GM12801 (cell line): ENCODE results near the gene NUCB1.

Experiments used
- CTCF ChIP-seq: IDR thresholded peaks from one replicate; pipeline ENCODE4 v1.5.1; 2011; ENCODE audit warnings: control low read depth; ENCODE audit not compliant: insufficient read length; ENCODE audit errors: extremely low read depth

Gene NUCB1

DNA sequence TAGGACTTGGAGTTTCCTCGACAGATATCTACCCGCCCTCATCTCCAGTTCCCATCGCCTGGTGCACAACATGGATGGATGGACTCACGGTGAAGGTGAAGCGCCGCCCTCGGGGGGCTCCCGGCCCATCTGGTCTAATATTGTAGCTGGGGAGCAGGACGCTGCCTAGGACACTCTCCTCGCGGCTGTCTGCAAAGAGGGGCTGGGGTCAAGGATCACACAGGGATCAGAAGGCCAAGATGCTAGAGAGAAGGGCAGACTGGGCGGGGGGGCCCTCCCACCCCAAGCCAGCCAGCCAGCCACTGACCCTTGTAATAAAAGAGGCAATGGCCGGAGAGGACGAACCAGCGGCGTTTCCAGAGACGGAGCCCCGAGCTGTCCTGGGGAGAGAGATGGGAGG lies 38.8 kb upstream of the NUCB1 start:
- TF ChIP-seq CTCF = no peak

DNA sequence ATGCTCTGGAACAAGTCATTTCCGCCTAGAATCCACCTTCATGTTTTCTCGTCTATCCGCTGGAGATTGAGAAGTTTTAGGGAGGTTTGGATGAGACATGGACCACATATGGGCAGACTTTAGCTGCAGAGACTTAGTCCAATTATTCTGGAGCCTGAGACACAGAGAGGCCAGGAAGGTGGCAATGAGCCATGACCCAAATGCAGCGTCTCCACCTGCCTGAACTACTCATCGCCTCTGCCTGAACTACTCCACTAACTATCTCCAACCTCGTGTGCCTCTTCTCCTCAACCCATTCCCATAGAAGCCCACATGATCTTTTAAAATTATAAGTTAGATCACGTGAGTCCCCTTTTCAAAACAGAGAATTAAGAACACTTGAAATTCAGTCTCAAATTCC lies 37.3 kb upstream of the NUCB1 start:
- TF ChIP-seq CTCF = no peak

DNA sequence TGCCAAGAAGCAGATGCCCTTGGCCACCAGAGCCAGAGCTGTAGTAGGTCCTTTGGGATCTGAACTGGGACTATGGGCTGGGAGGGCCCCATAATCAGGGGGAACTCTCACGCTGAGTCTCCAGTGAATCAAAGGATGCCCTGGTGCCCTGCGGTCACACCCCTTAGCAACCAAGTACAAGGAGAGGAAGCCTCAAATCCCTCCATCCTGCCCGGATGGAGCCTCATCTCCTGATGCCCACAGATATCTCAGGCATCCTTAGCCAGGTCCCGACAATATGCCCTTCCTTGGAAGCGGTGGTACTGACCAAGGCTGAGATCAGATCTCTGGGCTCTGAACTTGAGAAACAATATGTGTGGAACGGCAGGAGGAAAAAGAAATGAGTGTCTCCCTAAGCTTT lies 33.4 kb upstream of the NUCB1 start:
- no peak for TF ChIP-seq CTCF

DNA sequence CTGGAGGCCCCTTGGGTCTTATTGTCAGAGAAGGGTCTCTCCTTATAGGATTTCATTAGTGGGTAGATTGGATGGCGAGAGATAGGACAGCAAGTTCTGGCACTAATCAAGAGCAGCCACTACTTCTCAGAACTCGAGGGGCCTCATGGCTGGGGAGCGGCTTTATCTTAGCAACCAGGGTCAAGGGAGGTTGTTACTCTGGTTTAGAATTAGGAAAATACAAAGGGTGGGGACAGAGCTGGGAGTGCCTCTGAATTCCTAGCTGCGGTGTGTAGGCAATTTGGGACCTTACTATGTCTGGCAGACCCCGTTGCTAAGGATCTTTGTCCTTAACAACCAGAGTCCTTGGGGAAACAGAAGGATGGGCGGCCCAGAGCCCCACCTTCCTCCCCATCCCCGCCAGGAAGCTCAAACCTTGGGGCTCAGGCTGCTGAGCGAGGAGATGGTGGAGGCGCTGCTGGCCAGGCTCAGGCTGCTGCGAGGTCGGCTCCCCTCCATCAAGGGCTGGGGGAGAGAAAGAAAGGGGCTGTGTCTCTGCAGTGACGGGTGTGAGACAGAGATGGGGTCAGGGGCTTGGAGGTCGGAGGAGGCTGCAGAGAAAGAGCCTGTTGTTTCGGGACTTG lies 32.9 kb upstream of the NUCB1 start:
- no peak for TF ChIP-seq CTCF

DNA sequence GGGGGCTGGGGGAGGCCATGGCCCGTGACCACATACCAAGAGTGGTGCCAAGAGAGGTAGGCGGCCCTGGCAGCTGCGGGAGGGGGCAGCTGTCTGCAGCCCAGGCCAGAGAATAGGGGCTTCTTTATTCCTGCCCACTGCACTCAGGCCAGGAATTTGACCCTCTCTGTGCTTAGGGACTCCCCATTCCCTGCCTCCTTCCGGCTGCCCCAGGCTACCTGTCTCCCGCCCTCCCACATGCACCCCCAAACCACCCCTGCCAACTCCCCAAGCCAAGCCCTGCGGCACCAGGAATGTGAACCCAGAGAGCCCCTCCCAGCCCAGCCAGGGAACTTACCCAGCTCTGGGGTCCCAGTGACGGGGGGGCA lies 32.4 kb upstream of the NUCB1 start:
- no peak for TF ChIP-seq CTCF

DNA sequence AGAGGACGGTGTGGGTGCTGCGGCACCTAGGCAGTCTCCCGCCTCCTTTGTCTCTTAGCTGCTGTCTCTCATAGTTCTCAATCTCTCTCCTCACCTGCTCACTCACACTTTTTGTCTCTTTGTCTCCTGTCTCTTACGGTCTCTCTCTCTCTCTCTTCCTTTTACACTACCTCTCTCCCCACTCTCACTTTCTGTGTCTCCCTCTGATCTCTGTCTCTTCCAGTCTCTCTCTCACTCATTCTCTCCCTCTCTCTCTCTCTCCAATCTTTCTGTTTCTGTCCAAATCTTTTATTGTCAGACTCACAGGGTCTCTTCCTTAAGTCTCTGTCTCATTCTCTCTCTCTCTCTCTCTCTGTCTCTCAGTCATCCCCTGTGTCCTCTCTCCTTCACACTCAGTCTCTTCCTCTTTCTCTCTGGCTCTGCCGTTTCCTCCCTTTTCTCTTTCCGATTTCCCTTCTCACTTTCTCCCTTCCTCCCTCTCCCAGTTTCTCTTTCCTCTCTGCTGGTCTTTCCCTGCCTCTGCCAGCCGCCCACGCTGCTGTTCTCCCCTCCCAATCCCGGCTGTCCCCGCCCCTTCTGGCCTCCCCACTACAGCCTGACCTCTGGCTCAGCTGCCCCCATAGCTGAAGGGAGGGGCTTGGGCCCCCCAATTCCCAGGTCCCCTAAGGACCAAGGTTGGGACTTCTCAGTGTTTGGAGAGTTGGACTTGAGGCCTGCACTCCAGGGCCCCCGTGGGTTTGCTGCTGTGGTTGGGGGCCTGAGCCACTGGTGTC lies 31.8 kb upstream of the NUCB1 start, which contains the start of gene PLEKHA4:
Gene PLEKHA4, minus strand, starts transcription at position 504 of the 773 bp plus-strand sequence. CDS start 997 bp downstream, outside the sequence.
- no peak for TF ChIP-seq CTCF

DNA sequence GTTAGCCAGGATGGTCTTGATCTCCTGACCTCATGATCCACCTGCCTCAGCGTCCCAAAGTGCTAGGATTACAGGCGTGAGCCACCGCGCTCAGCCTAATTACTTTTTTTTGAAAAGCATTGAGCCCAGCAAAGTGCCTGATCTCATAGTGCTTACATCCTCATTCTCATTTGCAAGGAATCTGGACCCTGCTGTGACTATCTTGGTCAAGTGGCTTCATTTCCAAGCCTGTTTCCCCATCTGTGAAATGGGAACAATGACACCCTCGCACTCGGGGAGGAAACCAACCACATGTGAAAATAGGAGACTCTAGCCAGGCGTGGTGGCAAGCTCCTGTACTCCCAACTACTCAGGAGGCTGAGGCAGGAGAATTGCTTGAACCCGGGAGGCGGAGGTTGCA lies 30.1 kb upstream of the NUCB1 start:
- TF ChIP-seq CTCF = no peak
